HepG2 (cell line): Measurements from ENCODE around the gene LMTK2. TPM values are rescaled to one million over a fixed set of nuclear protein-coding genes. Genes with fewer than 3 reads are reported as not detected.

Experiments used
- ATAD3A ChIP-seq: sonication (generic); formaldehyde crosslinking; IDR thresholded peaks from 2 replicates; pipeline ENCODE4 v1.4.0; 2020; ENCODE audit warnings: missing genetic modification reagents
- EHMT2 ChIP-seq: fragments of 200-600 bp; sonication (generic); IDR thresholded peaks from 2 replicates; pipeline ENCODE4 v1.7.0; 2017; ENCODE audit warnings: antibody characterized with exemption, low read depth, low read length, borderline replicate concordance
- GABPB1 ChIP-seq: IDR thresholded peaks from 2 replicates; pipeline ENCODE4 v1.6.1; 2016; ENCODE audit warnings: mild to moderate bottlenecking, missing genetic modification reagents, moderate library complexity, missing compliant biosample characterization
- GLI4 ChIP-seq: sonication (generic); formaldehyde crosslinking; IDR thresholded peaks from 2 replicates; pipeline ENCODE4 v1.5.1; 2020; ENCODE audit warnings: missing genetic modification reagents, mild to moderate bottlenecking, moderate library complexity, borderline replicate concordance
- MIER2 ChIP-seq: IDR thresholded peaks from 2 replicates; pipeline ENCODE4 v1.6.1; 2016; ENCODE audit warnings: missing biosample characterization, missing genetic modification reagents
- TRIM24 ChIP-seq: sonication (generic); formaldehyde crosslinking; IDR thresholded peaks from 2 replicates; pipeline ENCODE4 v1.8.0; 2022; ENCODE audit warnings: mild to moderate bottlenecking, missing genetic modification reagents
- ZNF296 ChIP-seq: sonication (generic); formaldehyde crosslinking; conservative IDR thresholded peaks from 2 replicates; pipeline ENCODE4 v1.5.0; 2020; ENCODE audit warnings: mild to moderate bottlenecking, missing genetic modification reagents
- ZNF644 ChIP-seq: IDR thresholded peaks from 2 replicates; pipeline ENCODE4 v1.6.1; 2016; ENCODE audit warnings: low read depth
- polyA plus RNA-seq, 8 experiments: library from polyadenylated mRNA; depleted of rRNA in 3 of 8; stranded (reverse) in 7 of 8; unstranded in 1 of 8; fragments of >200 nt; fragmentation: Illumina TruSeq in 4 of 8; extraction: Trizol in 4 of 8; gene quantifications; 2 replicates each; pipeline versions ENCODE4 v1.2.1 to v1.2.3, GENCODE V29; 2011 to 2016; ENCODE audit warnings: low read depth in 4 of 8, missing spikeins in 1 of 8, mixed read lengths in 1 of 8; ENCODE audit not compliant: insufficient read depth in 1 of 8
- total RNA-seq, 5 experiments: library from RNA; depleted of rRNA; stranded (reverse); fragments of >200 nt; fragmentation: Illumina TruSeq; extraction: Trizol; gene quantifications; 2 replicates each; pipeline ENCODE4 v1.2.3, GENCODE V29; 2016; ENCODE audit warnings: low read depth in 1 of 5
- TF ChIP-seq, protein P1 (sequence below): sonication (generic); formaldehyde crosslinking; IDR thresholded peaks from 2 replicates; pipeline ENCODE4 v1.5.0; 2020; ENCODE audit warnings: mild to moderate bottlenecking, missing genetic modification reagents, moderate library complexity
- TF ChIP-seq, protein P2 (sequence below), 2 experiments: sonication (generic) in 1 of 2; formaldehyde crosslinking in 1 of 2; IDR thresholded peaks; 2 replicates each; pipeline versions ENCODE4 v1.4.0 to v1.6.1; 2016 to 2020; ENCODE audit warnings: borderline replicate concordance in 1 of 2, low read depth in 1 of 2, mild to moderate bottlenecking in 1 of 2, missing genetic modification reagents in 1 of 2
- TF ChIP-seq, protein P3 (sequence below): sonication (generic); formaldehyde crosslinking; IDR thresholded peaks from one replicate; pipeline ENCODE4 v1.5.1; 2020; ENCODE audit warnings: mild to moderate bottlenecking, missing genetic modification reagents; ENCODE audit errors: not compliant biosample characterization
- TF ChIP-seq, protein P4 (sequence below): sonication (generic); formaldehyde crosslinking; IDR thresholded peaks from 2 replicates; pipeline ENCODE4 v1.4.0; 2020; ENCODE audit warnings: mild to moderate bottlenecking, missing genetic modification reagents

Gene LMTK2
- total and polyA plus RNA-seq, 2 of the 13 experiments (the other 11 are each of a cell fraction or from before 2014, with no cell fraction given), result 9.5 to 11.7 TPM

DNA sequence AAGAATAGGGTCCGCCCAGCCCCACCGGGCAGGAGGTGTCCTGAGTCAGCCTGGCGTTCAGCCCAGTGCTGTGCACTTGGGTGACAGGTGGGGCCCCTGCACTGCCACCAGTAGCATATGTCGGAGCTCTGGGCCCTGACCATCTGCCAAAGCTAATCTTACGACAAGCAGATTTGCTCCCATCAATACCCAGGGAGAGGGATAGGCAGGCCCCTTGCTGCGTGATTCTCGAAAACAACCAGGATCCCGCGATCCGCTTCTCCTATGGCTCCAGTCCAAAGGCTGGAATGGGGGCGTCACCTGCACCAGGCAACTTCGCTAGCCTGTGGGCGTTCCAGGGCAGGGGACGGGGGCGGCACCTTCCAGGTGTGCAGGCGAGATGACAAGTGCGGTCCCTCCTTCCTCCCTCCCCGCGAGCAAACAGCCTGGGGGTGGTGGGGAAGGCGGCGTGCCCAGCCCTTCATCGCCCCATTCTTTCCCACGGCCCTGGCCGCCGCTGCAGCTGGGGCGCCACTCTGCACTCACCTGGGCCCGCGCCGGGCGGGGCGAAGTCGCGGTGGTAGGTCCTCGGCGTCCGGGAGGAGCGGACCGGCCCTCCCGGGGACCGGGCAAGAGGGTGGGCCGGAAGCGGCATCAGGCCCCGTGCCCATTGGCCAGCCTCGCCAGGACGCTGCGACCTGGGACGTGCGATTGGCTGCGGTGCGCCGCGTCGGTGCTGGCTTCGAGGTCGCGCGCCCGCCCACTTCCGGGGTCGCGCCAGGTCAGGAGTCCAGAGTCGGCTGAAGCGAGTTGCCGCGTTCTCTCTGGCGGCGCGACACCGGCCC is 145.2 kb downstream of the LMTK2 start, which contains the start of gene TECPR1 (continued):
- TF ChIP-seq ZNF644 (CRISPR knock-in tag) (no peak), GLI4 (CRISPR knock-in tag) (no peak), ZNF296 (no peak), GABPB1 (CRISPR knock-in tag) (peak; percentile 98), TRIM24 (no peak), MIER2 (0 out of 2 replicates have a peak, but pooled peaks have one; percentile 21), ATAD3A (CRISPR knock-in tag) (no peak), EHMT2 (no peak)
- TF ChIP-seq, protein P1, sequence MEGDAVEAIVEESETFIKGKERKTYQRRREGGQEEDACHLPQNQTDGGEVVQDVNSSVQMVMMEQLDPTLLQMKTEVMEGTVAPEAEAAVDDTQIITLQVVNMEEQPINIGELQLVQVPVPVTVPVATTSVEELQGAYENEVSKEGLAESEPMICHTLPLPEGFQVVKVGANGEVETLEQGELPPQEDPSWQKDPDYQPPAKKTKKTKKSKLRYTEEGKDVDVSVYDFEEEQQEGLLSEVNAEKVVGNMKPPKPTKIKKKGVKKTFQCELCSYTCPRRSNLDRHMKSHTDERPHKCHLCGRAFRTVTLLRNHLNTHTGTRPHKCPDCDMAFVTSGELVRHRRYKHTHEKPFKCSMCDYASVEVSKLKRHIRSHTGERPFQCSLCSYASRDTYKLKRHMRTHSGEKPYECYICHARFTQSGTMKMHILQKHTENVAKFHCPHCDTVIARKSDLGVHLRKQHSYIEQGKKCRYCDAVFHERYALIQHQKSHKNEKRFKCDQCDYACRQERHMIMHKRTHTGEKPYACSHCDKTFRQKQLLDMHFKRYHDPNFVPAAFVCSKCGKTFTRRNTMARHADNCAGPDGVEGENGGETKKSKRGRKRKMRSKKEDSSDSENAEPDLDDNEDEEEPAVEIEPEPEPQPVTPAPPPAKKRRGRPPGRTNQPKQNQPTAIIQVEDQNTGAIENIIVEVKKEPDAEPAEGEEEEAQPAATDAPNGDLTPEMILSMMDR, result no peak; the same call in 1 of the 2 replicates
- TF ChIP-seq, protein P2, sequence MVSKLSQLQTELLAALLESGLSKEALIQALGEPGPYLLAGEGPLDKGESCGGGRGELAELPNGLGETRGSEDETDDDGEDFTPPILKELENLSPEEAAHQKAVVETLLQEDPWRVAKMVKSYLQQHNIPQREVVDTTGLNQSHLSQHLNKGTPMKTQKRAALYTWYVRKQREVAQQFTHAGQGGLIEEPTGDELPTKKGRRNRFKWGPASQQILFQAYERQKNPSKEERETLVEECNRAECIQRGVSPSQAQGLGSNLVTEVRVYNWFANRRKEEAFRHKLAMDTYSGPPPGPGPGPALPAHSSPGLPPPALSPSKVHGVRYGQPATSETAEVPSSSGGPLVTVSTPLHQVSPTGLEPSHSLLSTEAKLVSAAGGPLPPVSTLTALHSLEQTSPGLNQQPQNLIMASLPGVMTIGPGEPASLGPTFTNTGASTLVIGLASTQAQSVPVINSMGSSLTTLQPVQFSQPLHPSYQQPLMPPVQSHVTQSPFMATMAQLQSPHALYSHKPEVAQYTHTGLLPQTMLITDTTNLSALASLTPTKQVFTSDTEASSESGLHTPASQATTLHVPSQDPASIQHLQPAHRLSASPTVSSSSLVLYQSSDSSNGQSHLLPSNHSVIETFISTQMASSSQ (IDR thresholded peaks at IDR 0.05; ENCODE audit: low read depth), result no peak
- TF ChIP-seq, protein P2 (CRISPR knock-in tag; IDR thresholded peaks at IDR 0.05; ENCODE audit: borderline replicate concordance), result 0 out of 2 replicates have a peak, but pooled peaks have one; percentile 37
- TF ChIP-seq, protein P3, sequence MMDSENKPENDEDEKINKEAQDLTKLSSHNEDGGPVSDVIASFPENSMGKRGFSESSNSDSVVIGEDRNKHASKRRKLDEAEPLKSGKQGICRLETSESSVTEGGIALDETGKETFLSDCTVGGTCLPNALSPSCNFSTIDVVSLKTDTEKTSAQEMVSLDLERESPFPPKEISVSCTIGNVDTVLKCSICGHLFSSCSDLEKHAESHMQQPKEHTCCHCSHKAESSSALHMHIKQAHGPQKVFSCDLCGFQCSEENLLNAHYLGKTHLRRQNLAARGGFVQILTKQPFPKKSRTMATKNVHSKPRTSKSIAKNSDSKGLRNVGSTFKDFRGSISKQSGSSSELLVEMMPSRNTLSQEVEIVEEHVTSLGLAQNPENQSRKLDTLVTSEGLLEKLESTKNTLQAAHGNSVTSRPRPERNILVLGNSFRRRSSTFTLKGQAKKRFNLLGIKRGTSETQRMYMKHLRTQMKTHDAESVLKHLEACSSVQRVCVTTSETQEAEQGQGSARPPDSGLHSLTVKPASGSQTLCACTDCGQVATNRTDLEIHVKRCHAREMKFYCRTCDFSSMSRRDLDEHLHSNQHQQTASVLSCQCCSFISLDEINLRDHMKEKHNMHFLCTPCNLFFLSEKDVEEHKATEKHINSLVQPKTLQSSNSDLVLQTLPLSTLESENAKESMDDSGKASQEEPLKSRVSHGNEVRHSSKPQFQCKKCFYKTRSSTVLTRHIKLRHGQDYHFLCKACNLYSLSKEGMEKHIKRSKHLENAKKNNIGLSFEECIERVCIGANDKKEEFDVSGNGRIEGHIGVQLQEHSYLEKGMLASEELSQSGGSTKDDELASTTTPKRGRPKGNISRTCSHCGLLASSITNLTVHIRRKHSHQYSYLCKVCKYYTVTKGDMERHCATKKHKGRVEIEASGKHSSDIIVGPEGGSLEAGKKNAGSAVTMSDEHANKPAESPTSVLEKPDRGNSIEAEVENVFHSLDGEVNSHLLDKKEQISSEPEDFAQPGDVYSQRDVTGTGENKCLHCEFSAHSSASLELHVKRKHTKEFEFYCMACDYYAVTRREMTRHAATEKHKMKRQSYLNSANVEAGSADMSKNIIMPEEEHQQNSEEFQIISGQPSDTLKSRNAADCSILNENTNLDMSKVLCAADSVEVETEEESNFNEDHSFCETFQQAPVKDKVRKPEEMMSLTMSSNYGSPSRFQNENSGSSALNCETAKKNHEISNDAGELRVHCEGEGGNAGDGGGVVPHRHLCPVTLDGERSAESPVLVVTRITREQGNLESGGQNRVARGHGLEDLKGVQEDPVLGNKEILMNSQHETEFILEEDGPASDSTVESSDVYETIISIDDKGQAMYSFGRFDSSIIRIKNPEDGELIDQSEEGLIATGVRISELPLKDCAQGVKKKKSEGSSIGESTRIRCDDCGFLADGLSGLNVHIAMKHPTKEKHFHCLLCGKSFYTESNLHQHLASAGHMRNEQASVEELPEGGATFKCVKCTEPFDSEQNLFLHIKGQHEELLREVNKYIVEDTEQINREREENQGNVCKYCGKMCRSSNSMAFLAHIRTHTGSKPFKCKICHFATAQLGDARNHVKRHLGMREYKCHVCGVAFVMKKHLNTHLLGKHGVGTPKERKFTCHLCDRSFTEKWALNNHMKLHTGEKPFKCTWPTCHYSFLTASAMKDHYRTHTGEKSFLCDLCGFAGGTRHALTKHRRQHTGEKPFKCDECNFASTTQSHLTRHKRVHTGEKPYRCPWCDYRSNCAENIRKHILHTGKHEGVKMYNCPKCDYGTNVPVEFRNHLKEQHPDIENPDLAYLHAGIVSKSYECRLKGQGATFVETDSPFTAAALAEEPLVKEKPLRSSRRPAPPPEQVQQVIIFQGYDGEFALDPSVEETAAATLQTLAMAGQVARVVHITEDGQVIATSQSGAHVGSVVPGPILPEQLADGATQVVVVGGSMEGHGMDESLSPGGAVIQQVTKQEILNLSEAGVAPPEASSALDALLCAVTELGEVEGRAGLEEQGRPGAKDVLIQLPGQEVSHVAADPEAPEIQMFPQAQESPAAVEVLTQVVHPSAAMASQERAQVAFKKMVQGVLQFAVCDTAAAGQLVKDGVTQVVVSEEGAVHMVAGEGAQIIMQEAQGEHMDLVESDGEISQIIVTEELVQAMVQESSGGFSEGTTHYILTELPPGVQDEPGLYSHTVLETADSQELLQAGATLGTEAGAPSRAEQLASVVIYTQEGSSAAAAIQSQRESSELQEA (CRISPR knock-in tag), result no peak
- TF ChIP-seq, protein P4, sequence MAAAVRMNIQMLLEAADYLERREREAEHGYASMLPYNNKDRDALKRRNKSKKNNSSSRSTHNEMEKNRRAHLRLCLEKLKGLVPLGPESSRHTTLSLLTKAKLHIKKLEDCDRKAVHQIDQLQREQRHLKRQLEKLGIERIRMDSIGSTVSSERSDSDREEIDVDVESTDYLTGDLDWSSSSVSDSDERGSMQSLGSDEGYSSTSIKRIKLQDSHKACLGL (CRISPR knock-in tag), result peak; percentile 79; the same call in 1 of the 2 replicates
